Glutamatergic neuron (in vitro differentiated cells): ENCODE measurements around the gene TMEM269. TPM values are rescaled to one million over a fixed set of nuclear protein-coding genes. Genes with fewer than 3 reads are reported as not detected.
A peak's percentile ranks its signal among the peaks of the same experiment; 100 is the strongest.

Experiments used
- DNase-seq: peaks from one replicate; pipeline ENCODE4 v3.0.0; 2022
- H3K27ac Mint-ChIP-seq: one replicate; pipeline ENCODE4 v1.8.0; 2020; ENCODE audit warnings: mild to moderate bottlenecking, mixed read lengths, inconsistent platforms; ENCODE audit not compliant: unreplicated experiment
- H3K27me3 Mint-ChIP-seq: one replicate; pipeline ENCODE4 v1.8.0; 2020; ENCODE audit warnings: mild to moderate bottlenecking, moderate library complexity, mixed read lengths, inconsistent platforms; ENCODE audit not compliant: unreplicated experiment
- H3K36me3 Mint-ChIP-seq: one replicate; pipeline ENCODE4 v1.8.0; 2020; ENCODE audit warnings: mild to moderate bottlenecking, mixed read lengths, inconsistent platforms; ENCODE audit not compliant: unreplicated experiment
- H3K4me1 Mint-ChIP-seq: one replicate; pipeline ENCODE4 v1.8.0; 2020; ENCODE audit warnings: mild to moderate bottlenecking, low read depth, mixed read lengths, inconsistent platforms; ENCODE audit not compliant: unreplicated experiment
- H3K4me3 Mint-ChIP-seq: one replicate; pipeline ENCODE4 v1.8.0; 2020; ENCODE audit warnings: mild to moderate bottlenecking, mixed read lengths, inconsistent platforms; ENCODE audit not compliant: unreplicated experiment
- H3K9me3 Mint-ChIP-seq: one replicate; pipeline ENCODE4 v1.8.0; 2020; ENCODE audit warnings: mild to moderate bottlenecking, moderate library complexity, mixed read lengths, inconsistent platforms; ENCODE audit not compliant: unreplicated experiment
- CTCF ChIP-seq: fragments of 200-600 bp; sonication (generic); IDR thresholded peaks from one replicate; pipeline ENCODE4 v1.5.0; 2021; ENCODE audit not compliant: partially characterized antibody, unreplicated experiment
- total RNA-seq: library from RNA; stranded (reverse); fragmentation: NEBNext Ultra II Directional; extraction: Animal tissue kit (Norgen Biotek cat#: 25700); gene quantifications from one replicate; pipeline ENCODE4 v1.2.1, GENCODE V29; 2021; ENCODE audit not compliant: unreplicated experiment

TMEM269 gene
- total RNA-seq, 1 donor from 2014 or later, result 0.32 TPM

- Mint-ChIP-seq H3K9me3 (peaks cover 12% of the 10 kb centered on the region), H3K27ac (no peak overlapping the region), H3K4me1 (peaks cover 14% of the 10 kb centered on the region), H3K27me3 (peaks cover 14% of the 10 kb centered on the region), H3K36me3 (peaks cover 44% of the 10 kb centered on the region), H3K4me3 (no peak overlapping the region)
- TF ChIP-seq CTCF, result no peak
- DNase-seq, result no peak
Observed at GRCh38 chr1:42753070-42753469, 31.7 kb upstream of the TMEM269 start.

GRCh38 chr1:42756956-42757891, 27.6 kb upstream of the TMEM269 start:
- Mint-ChIP-seq H3K4me3 (peak overlapping the region; percentile 81), H3K36me3 (peaks cover 23% of the 10 kb centered on the region), H3K27me3 (peaks cover 8% of the 10 kb centered on the region), H3K27ac (peak overlapping the region; percentile 99), H3K4me1 (peaks cover 19% of the 10 kb centered on the region), H3K9me3 (peaks cover 5% of the 10 kb centered on the region)
- DNase-seq, result peak; percentile 61
- TF ChIP-seq CTCF, result peak; percentile 76

- H3K4me3 Mint-ChIP-seq, result peak overlapping the region; percentile 55
- no peak for DNase-seq
- H3K9me3 Mint-ChIP-seq, result peaks cover 5% of the 10 kb centered on the region
- H3K27me3 Mint-ChIP-seq, result peaks cover 8% of the 10 kb centered on the region
- H3K36me3 Mint-ChIP-seq, result peaks cover 16% of the 10 kb centered on the region
- peaks cover 19% of the 10 kb centered on the region for H3K4me1 Mint-ChIP-seq
- H3K27ac Mint-ChIP-seq, result peak overlapping the region; percentile 99
- TF ChIP-seq CTCF, result no peak
Observed at GRCh38 chr1:42757892-42758275, 26.9 kb upstream of the TMEM269 start.

- Mint-ChIP-seq H3K27me3 (peaks cover 8% of the 10 kb centered on the region), H3K27ac (peak overlapping the region; percentile 78), H3K36me3 (peaks cover 12% of the 10 kb centered on the region), H3K9me3 (peaks cover 5% of the 10 kb centered on the region), H3K4me3 (peak overlapping the region; percentile 12), H3K4me1 (peaks cover 19% of the 10 kb centered on the region)
- TF ChIP-seq CTCF, result no peak
- no peak for DNase-seq
Observed at GRCh38 chr1:42758641-42759040, 26.1 kb upstream of the TMEM269 start.

GRCh38 chr1:42759114-42759513, 25.7 kb upstream of the TMEM269 start:
- no peak for DNase-seq
- peaks cover 3% of the 10 kb centered on the region for H3K9me3 Mint-ChIP-seq
- TF ChIP-seq CTCF, result no peak
- H3K27me3 Mint-ChIP-seq, result peaks cover 6% of the 10 kb centered on the region
- peaks cover 19% of the 10 kb centered on the region for H3K4me1 Mint-ChIP-seq
- H3K36me3 Mint-ChIP-seq, result peaks cover 7% of the 10 kb centered on the region
- H3K4me3 Mint-ChIP-seq, result no peak overlapping the region
- H3K27ac Mint-ChIP-seq, result peak overlapping the region; percentile 78
